ENCODE measurements around the gene FOXRED2. TPM values are rescaled to one million over a fixed set of nuclear protein-coding genes. Genes with fewer than 3 reads are reported as not detected.

Gene FOXRED2
- total RNA-seq, 1 experiment from 2014 or later = 60.4 TPM

- TF ChIP-seq EZH2 (IDR thresholded peaks at IDR 0.05; ENCODE audit: borderline replicate concordance, low read depth, low read length, poor library complexity, severe bottlenecking) (no peak), CTCF (conservative IDR thresholded peaks at IDR 0.05; ENCODE audit: low read depth, low read length) (no peak)
- no peak overlapping the region for H3K4me3 ChIP-seq (ENCODE audit: low read depth, low read length, poor library complexity, severe bottlenecking)
- H3K27ac ChIP-seq (ENCODE audit: low read depth, low read length, poor library complexity, severe bottlenecking) = no peak overlapping the region
- intact Hi-C loops (cut with micrococcal nuclease; ENCODE audit: unreplicated experiment) = no loop called here
- H3K4me1 ChIP-seq (ENCODE audit: insufficient read depth, low read length, poor library complexity, severe bottlenecking) = no peaks in the 10 kb centered on the region
- H3K36me3 ChIP-seq (ENCODE audit: insufficient read depth, low read length, poor library complexity, severe bottlenecking) = peaks cover 67% of the 10 kb centered on the region
- ChIA-PET POLR2A (ENCODE audit: low non-redundant PET) (no interaction called here), CTCF (no interaction called here)
- H3K27me3 ChIP-seq (replicated peaks; ENCODE audit: insufficient read depth, low read depth, low read length, poor library complexity) = no peaks in the 10 kb centered on the region
- BruUV-seq (replicated peaks) = no TSS peak
- H3K9me3 ChIP-seq (ENCODE audit: low read depth, low read length, poor library complexity, severe bottlenecking) = no peaks in the 10 kb centered on the region
- no peak for DNase-seq (ENCODE audit: low spot score)
Observed at GRCh38 chr22:36493690-36494110, 13.1 kb downstream of the FOXRED2 start.

- Histone ChIP-seq H3K4me1 (ENCODE audit: insufficient read depth, low read length, poor library complexity, severe bottlenecking) (no peaks in the 10 kb centered on the region), H3K27me3 (replicated peaks; ENCODE audit: insufficient read depth, low read depth, low read length, poor library complexity) (no peaks in the 10 kb centered on the region), H3K9me3 (ENCODE audit: low read depth, low read length, poor library complexity, severe bottlenecking) (no peaks in the 10 kb centered on the region), H3K4me3 (ENCODE audit: low read depth, low read length, poor library complexity, severe bottlenecking) (no peak overlapping the region), H3K27ac (ENCODE audit: low read depth, low read length, poor library complexity, severe bottlenecking) (no peak overlapping the region), H3K36me3 (ENCODE audit: insufficient read depth, low read length, poor library complexity, severe bottlenecking) (peaks cover 58% of the 10 kb centered on the region)
- no peak for DNase-seq (ENCODE audit: low spot score)
- TF ChIP-seq EZH2 (IDR thresholded peaks at IDR 0.05; ENCODE audit: borderline replicate concordance, low read depth, low read length, poor library complexity, severe bottlenecking) (no peak), CTCF (conservative IDR thresholded peaks at IDR 0.05; ENCODE audit: low read depth, low read length) (no peak)
- ChIA-PET POLR2A (ENCODE audit: low non-redundant PET) (no interaction called here), CTCF (no interaction called here)
- no TSS peak for BruUV-seq (replicated peaks)
- intact Hi-C loops (cut with micrococcal nuclease; ENCODE audit: unreplicated experiment) = no loop called here
Observed at GRCh38 chr22:36492109-36492508, 14.7 kb downstream of the FOXRED2 start.

- ChIA-PET POLR2A (ENCODE audit: low non-redundant PET) (interaction anchor here (0.7 kb wide), 2 partner anchors 20 to 212 kb away, joined by 5 read pairs; no protein-coding TSS in a partner anchor), CTCF (no interaction called here)
- Histone ChIP-seq H3K27me3 (replicated peaks; ENCODE audit: insufficient read depth, low read depth, low read length, poor library complexity) (no peaks in the 10 kb centered on the region), H3K4me3 (ENCODE audit: low read depth, low read length, poor library complexity, severe bottlenecking) (no peak overlapping the region), H3K4me1 (ENCODE audit: insufficient read depth, low read length, poor library complexity, severe bottlenecking) (no peaks in the 10 kb centered on the region), H3K36me3 (ENCODE audit: insufficient read depth, low read length, poor library complexity, severe bottlenecking) (peaks cover 59% of the 10 kb centered on the region), H3K27ac (ENCODE audit: low read depth, low read length, poor library complexity, severe bottlenecking) (no peak overlapping the region), H3K9me3 (ENCODE audit: low read depth, low read length, poor library complexity, severe bottlenecking) (no peaks in the 10 kb centered on the region)
- intact Hi-C loops (cut with micrococcal nuclease; ENCODE audit: unreplicated experiment) = no loop called here
- no peak for DNase-seq (ENCODE audit: low spot score)
- no TSS peak for BruUV-seq (replicated peaks)
- no peak for TF ChIP-seq CTCF (conservative IDR thresholded peaks at IDR 0.05; ENCODE audit: low read depth, low read length)
- TF ChIP-seq EZH2 (IDR thresholded peaks at IDR 0.05; ENCODE audit: borderline replicate concordance, low read depth, low read length, poor library complexity, severe bottlenecking) = no peak
Observed at GRCh38 chr22:36491155-36491554, 15.7 kb downstream of the FOXRED2 start.
